Transverse colon (tissue), 4 donors: Measurements from ENCODE around the gene OR6J1. TPM values are rescaled to one million over a fixed set of nuclear protein-coding genes. Genes with fewer than 3 reads are reported as not detected.

ENCODE experiments used
- DNase-seq: peaks from one replicate; pipeline ENCODE4 v3.0.0-alpha.2; 2019
- H3K27ac ChIP-seq, 4 donors: fragments of 200-600 bp; sonication (generic); 2 replicates each; pipeline ENCODE4 v1.5.1; 2016 to 2018; ENCODE audit warnings: inconsistent platforms in 4 of 4
- H3K27me3 ChIP-seq: fragments of 200-600 bp; sonication (generic); 2 replicates; pipeline ENCODE4 v1.5.1; 2017; ENCODE audit warnings: inconsistent platforms
- H3K36me3 ChIP-seq, 4 donors: fragments of 200-600 bp; sonication (generic); 2 replicates each; pipeline ENCODE4 v1.5.1; 2017 to 2019; ENCODE audit warnings: inconsistent platforms in 4 of 4
- H3K4me1 ChIP-seq, 4 donors: fragments of 200-600 bp; sonication (generic); 2 replicates each; pipeline ENCODE4 v1.5.1; 2017 to 2020; ENCODE audit warnings: inconsistent platforms in 4 of 4
- H3K4me3 ChIP-seq, 4 donors: fragments of 200-600 bp; sonication (generic); 1 replicate in 1 of 4; 2 replicates in 3 of 4; pipeline versions ENCODE4 v1.5.1 to v1.6.1; 2017 to 2019; ENCODE audit warnings: inconsistent platforms in 4 of 4
- H3K9me3 ChIP-seq, 2 donors: fragments of 200-600 bp; sonication (generic); 2 replicates each; pipeline ENCODE4 v1.5.1; 2017 to 2019; ENCODE audit warnings: inconsistent platforms in 2 of 2
- CTCF ChIP-seq, 5 experiments: fragments of 200-600 bp in 3 of 5; fragments of 450-650 bp in 2 of 5; sonication (generic) in 3 of 5; IDR thresholded peaks; 1 replicate in 2 of 5; 2 replicates in 3 of 5; pipeline ENCODE4 v1.5.1; 2016 to 2017; ENCODE audit warnings: antibody characterized with exemption in 5 of 5, inconsistent platforms in 3 of 5, mild to moderate bottlenecking in 2 of 5, moderate library complexity in 1 of 5
- EP300 ChIP-seq: sonication (generic); formaldehyde crosslinking; IDR thresholded peaks from one replicate; pipeline ENCODE4 v1.6.1; 2017; ENCODE audit warnings: antibody characterized with exemption, low read depth
- POLR2A ChIP-seq: fragments of 450-650 bp; IDR thresholded peaks from one replicate; pipeline ENCODE4 v1.6.1; 2016; ENCODE audit warnings: antibody characterized with exemption, mild to moderate bottlenecking, moderate library complexity
- POLR2AphosphoS5 ChIP-seq, 3 donors: sonication (generic); formaldehyde crosslinking; IDR thresholded peaks; one replicate each; pipeline ENCODE4 v1.6.1; 2016; ENCODE audit warnings: antibody characterized with exemption in 3 of 3
- WGBS, 2 donors: methylation state at CpG; one replicate each; pipeline ENCODE4 v1.1.5; 2018; ENCODE audit warnings: low coverage in 1 of 2; 5-methylcytosine and 5-hydroxymethylcytosine counted together
- in situ Hi-C, 4 donors: fragments of 200-750 bp; cut with MboI; loops; one replicate each; pipeline versions ENCODE4 v1.15.0 to v1.15.1; 2017; ENCODE audit warnings: low sequenced_read_pairs in 3 of 4, low pct_ligation_motif_present in 1 of 4, low pct_unique_long_range_greater_than_20kb in 1 of 4
- intact Hi-C: fragments of 100-400 bp; cut with DNase I; formaldehyde crosslinking; loops from one replicate; pipeline ENCODE4 v1.15.1; 2023; ENCODE audit warnings: low total_unique reads
- total RNA-seq, 4 donors: library from RNA; depleted of rRNA; stranded (reverse); fragments of >200 nt; gene quantifications; one replicate each; pipeline ENCODE4 v1.1.0, GENCODE V29; 2016

OR6J1 gene
- total RNA-seq, 4 donors from 2014 or later, result not detected

- intact Hi-C loops (loop anchor here (2.0 kb wide), 1 partner anchor 33 kb away; no protein-coding TSS in a partner anchor), in situ Hi-C loops (loop anchor here in 1 of 4 donors (25.0 kb wide), 1 partner anchor 253 kb away; the partner anchor contains the start of genes MMP14 and MRPL52)
- no peaks in the 10 kb centered on the region for H3K27me3 ChIP-seq
- no peak overlapping the region for H3K27ac ChIP-seq
- TF ChIP-seq POLR2A (no peak), POLR2AphosphoS5 (IDR thresholded peaks at IDR 0.05) (no peak), EP300 (no peak), CTCF (IDR thresholded peaks at IDR 0.05) (no peak)
- peaks cover 16 to 49% (median 31%) of the 10 kb centered on the region in 4 donors for H3K4me1 ChIP-seq
- WGBS, 2 donors, result 62 to 100% methylated on average over 1 of the region's 1 CpG
- no peak for DNase-seq
- no peaks in the 10 kb centered on the region for H3K36me3 ChIP-seq
- no peaks in the 10 kb centered on the region for H3K9me3 ChIP-seq
- no peak overlapping the region for H3K4me3 ChIP-seq
Measured at GRCh38 chr14:22583994-22584393, 60.2 kb downstream of the OR6J1 start.

Other genes with a start within 250 kb of the OR6J1 start
- gene DAD1, start 55.1 kb downstream of the OR6J1 start, total RNA-seq, result 100 to 1,000 TPM in 3 of 4 donors, 10 to 100 TPM in 1; 31.4 to 154 (median 141) TPM
- 10 to 100 TPM; 17.5 to 41.1 (median 23.1) TPM for gene ABHD4, start 46.1 kb downstream of the OR6J1 start, total RNA-seq
- gene OXA1L, start 122.3 kb upstream of the OR6J1 start, total RNA-seq, result 100 to 1,000 TPM in 3 of 4 donors, 10 to 100 TPM in 1; 65.9 to 132 (median 106) TPM
- gene SLC7A7, start 171.1 kb upstream of the OR6J1 start, total RNA-seq, result 10 to 100 TPM in 3 of 4 donors, under 1 TPM in 1; 1.00 to 67.0 (median 33.6) TPM
- gene MRPL52, start 185.5 kb upstream of the OR6J1 start, total RNA-seq, result 10 to 100 TPM in 2 of 4 donors, 1 to 10 TPM in 1, not detected in 1; 7.5 to 44.3 (median 23.8) TPM
- 10 to 100 TPM; 59.5 to 91.6 (median 73.1) TPM for gene MMP14, start 192.2 kb upstream of the OR6J1 start, total RNA-seq
- 100 to 1,000 TPM in 3 of 4 donors, 10 to 100 TPM in 1; 88.8 to 232 (median 180) TPM for gene LRP10, start 227.4 kb upstream of the OR6J1 start, total RNA-seq
- 1 to 10 TPM in 2 of 4 donors, under 1 TPM in 1, not detected in 1; 0.27 to 5.2 (median 2.1) TPM for gene REM2, start 238.9 kb upstream of the OR6J1 start, total RNA-seq